Hypothalamus (tissue), 51 donors: Measurements from ENCODE around the gene MACROD2.

Experiments
- DNase-seq, 51 donors: peaks; one replicate each; lab custom pipeline; 2025; lab: John Stamatoyannopoulos, UW

MACROD2 gene

GRCh38 chr20:15645816-15646215, 1650.5 kb downstream of the MACROD2 start:
- no peak for DNase-seq

- DNase-seq, result no peak
Measured at GRCh38 chr20:15653396-15654207, 1658.3 kb downstream of the MACROD2 start.

GRCh38 chr20:15654208-15654649, 1658.9 kb downstream of the MACROD2 start:
- DNase-seq, result peak in 16 of 51 donors; percentile 2 to 64 (median 8)

- DNase-seq, result no peak
Measured at GRCh38 chr20:15655295-15655874, 1660.1 kb downstream of the MACROD2 start.

GRCh38 chr20:15656124-15656523, 1660.8 kb downstream of the MACROD2 start:
- no peak for DNase-seq

GRCh38 chr20:15658295-15658694, 1663.0 kb downstream of the MACROD2 start:
- peak in 3 of 51 donors; percentile 17 to 22 (median 18) for DNase-seq

- no peak for DNase-seq
Measured at GRCh38 chr20:15673206-15673605, 1677.9 kb downstream of the MACROD2 start.

- no peak for DNase-seq
Measured at GRCh38 chr20:15674253-15675060, 1679.1 kb downstream of the MACROD2 start.

- DNase-seq, result no peak
Measured at GRCh38 chr20:15675061-15675514, 1679.8 kb downstream of the MACROD2 start.

- no peak for DNase-seq
Measured at GRCh38 chr20:15675813-15676484, 1680.6 kb downstream of the MACROD2 start.

GRCh38 chr20:15676815-15677214, 1681.5 kb downstream of the MACROD2 start:
- DNase-seq, result no peak

GRCh38 chr20:15682690-15683089, 1687.4 kb downstream of the MACROD2 start:
- no peak for DNase-seq

GRCh38 chr20:15692570-15692969, 1697.3 kb downstream of the MACROD2 start:
- DNase-seq, result no peak

- no peak for DNase-seq
Measured at GRCh38 chr20:15699431-15700146, 1704.3 kb downstream of the MACROD2 start.

GRCh38 chr20:15700147-15700765, 1704.9 kb downstream of the MACROD2 start:
- no peak for DNase-seq

- no peak for DNase-seq
Measured at GRCh38 chr20:15702161-15702560, 1706.8 kb downstream of the MACROD2 start.

GRCh38 chr20:15703171-15703911, 1708.0 kb downstream of the MACROD2 start:
- DNase-seq, result no peak

GRCh38 chr20:15705975-15706374, 1710.7 kb downstream of the MACROD2 start:
- DNase-seq, result no peak

GRCh38 chr20:15706719-15707118, 1711.4 kb downstream of the MACROD2 start:
- no peak for DNase-seq
